PC-3 (cell line): Measurements from ENCODE around the gene EMD. TPM values are rescaled to one million over a fixed set of nuclear protein-coding genes. Genes with fewer than 3 reads are reported as not detected.

Source experiments
- ATAC-seq: fragments of 200-7000 bp; cut with Tn5 transposase; 2 replicates; pipeline ENCODE4 v1.9.1; 2020; ENCODE audit warnings: mild to moderate bottlenecking, moderate library complexity
- BruUV-seq: library from RNA; stranded (reverse); fragments of 400-500 nt; replicated peaks from 2 replicates; lab custom pipeline; 2021; lab: Mats Ljungman, UMichigan
- CTCF ChIA-PET: fragments of 300-600 bp; sonication (Branson Sonifier 250); formaldehyde crosslinking; loops from one replicate; lab custom pipeline; 2022; ENCODE audit warnings: antibody characterized with exemption; lab: Charles Lee
- POLR2A ChIA-PET: fragments of 300-600 bp; sonication (Branson Sonifier 250); formaldehyde crosslinking; loops from one replicate; lab custom pipeline; 2022; ENCODE audit warnings: antibody characterized with exemption; ENCODE audit not compliant: unreplicated experiment; lab: Charles Lee
- DNase-seq: peaks from one replicate; pipeline ENCODE4 v3.0.0-alpha.2; 2015
- H2AFZ ChIP-seq: fragments of 300-600 bp; sonication (generic); 2 replicates; pipeline ENCODE4 v1.6.0; 2016; ENCODE audit warnings: antibody characterized with exemption, low read length
- H3F3A ChIP-seq: fragments of 300-600 bp; sonication (generic); one replicate; pipeline ENCODE4 v1.6.0; 2017; ENCODE audit warnings: antibody characterized with exemption, low read length, control low read depth, mild to moderate bottlenecking; ENCODE audit not compliant: unreplicated experiment
- H3K27ac ChIP-seq: fragments of 300-600 bp; sonication (generic); 2 replicates; pipeline ENCODE4 v1.5.1; 2016; ENCODE audit warnings: mild to moderate bottlenecking, low read length
- H3K27me3 ChIP-seq: fragments of 300-600 bp; sonication (generic); 2 replicates; pipeline ENCODE4 v1.6.1; 2016; ENCODE audit warnings: low read length, mixed read lengths
- H3K36me3 ChIP-seq: fragments of 300-600 bp; sonication (generic); 2 replicates; pipeline ENCODE4 v1.6.1; 2016; ENCODE audit warnings: low read depth, mixed run types, low read length, mixed read lengths
- H3K4me1 ChIP-seq: fragments of 300-600 bp; sonication (generic); 2 replicates; pipeline ENCODE4 v1.5.1; 2016; ENCODE audit warnings: low read length; ENCODE audit not compliant: insufficient read depth
- H3K4me2 ChIP-seq: fragments of 300-600 bp; sonication (generic); 2 replicates; pipeline ENCODE4 v1.6.0; 2016; ENCODE audit warnings: low read length
- H3K4me3 ChIP-seq: fragments of 300-600 bp; sonication (generic); 2 replicates; pipeline ENCODE4 v1.5.1; 2016; ENCODE audit warnings: mild to moderate bottlenecking, low read length, mixed read lengths
- H3K79me2 ChIP-seq: fragments of 300-600 bp; sonication (generic); 2 replicates; pipeline ENCODE4 v1.6.1; 2017; ENCODE audit warnings: low read length, mixed read lengths
- H3K9ac ChIP-seq: fragments of 300-600 bp; sonication (generic); 2 replicates; pipeline ENCODE4 v1.6.0; 2016; ENCODE audit warnings: mild to moderate bottlenecking, low read length
- H3K9me2 ChIP-seq: fragments of 300-600 bp; sonication (generic); replicated peaks from 2 replicates; pipeline ENCODE4 v1.6.1; 2016; ENCODE audit warnings: mixed run types, low read length, mixed read lengths
- H3K9me3 ChIP-seq: fragments of 300-600 bp; sonication (generic); 2 replicates; pipeline ENCODE4 v1.6.1; 2016; ENCODE audit warnings: low read length, mixed read lengths
- H4K20me1 ChIP-seq: fragments of 300-600 bp; sonication (generic); 2 replicates; pipeline ENCODE4 v1.6.1; 2016; ENCODE audit warnings: low read length, mixed read lengths
- EZH2 ChIP-seq: fragments of 300-600 bp; sonication (generic); IDR thresholded peaks from one replicate; pipeline ENCODE4 v1.6.1; 2017; ENCODE audit warnings: antibody characterized with exemption, mild to moderate bottlenecking, low read length; ENCODE audit not compliant: unreplicated experiment
- EZH2phosphoT487 ChIP-seq: fragments of 300-600 bp; sonication (generic); IDR thresholded peaks from 2 replicates; pipeline ENCODE4 v1.6.1; 2018; ENCODE audit warnings: mild to moderate bottlenecking, antibody characterized with exemption, low read length, borderline replicate concordance
- intact Hi-C: fragments of 100-400 bp; cut with micrococcal nuclease; formaldehyde crosslinking; loops from 2 replicates; pipeline ENCODE4 v1.9.0; 2023
- total RNA-seq: library from RNA; depleted of rRNA; stranded (reverse); fragments of >200 nt; gene quantifications from 2 replicates; pipeline ENCODE4 v1.2.3, GENCODE V29; 2014
- TF ChIP-seq, protein P1 (sequence below): fragments of 300-600 bp; sonication (generic); conservative IDR thresholded peaks from 2 replicates; pipeline ENCODE4 v1.5.1; 2017; ENCODE audit warnings: antibody characterized with exemption, low read depth, mild to moderate bottlenecking, low read length

EMD gene
- total RNA-seq, 1 experiment from 2014 or later, result 46.8 TPM

DNA sequence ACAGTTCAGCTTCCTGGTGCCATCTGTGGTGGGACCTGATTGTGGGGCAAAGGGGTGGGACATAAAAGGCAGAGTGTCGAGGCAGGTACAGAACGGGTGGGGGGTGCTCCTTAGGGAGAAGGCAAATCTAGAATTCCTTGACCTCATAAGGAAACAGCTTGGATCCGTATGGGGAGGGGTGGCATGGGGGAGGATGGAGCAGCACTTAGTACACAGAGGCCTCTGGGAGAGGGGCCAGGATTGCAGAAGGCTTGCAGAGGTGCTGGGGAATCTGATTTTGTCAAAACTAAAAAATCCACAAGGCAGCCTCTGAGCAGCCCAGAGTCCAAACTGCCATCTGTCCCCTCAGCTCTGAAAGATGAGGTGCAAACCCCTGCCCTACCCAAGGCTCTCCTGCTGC lies 2.3 kb upstream of the EMD start:
- ATAC-seq (no peak), DNase-seq (no peak)
- intact Hi-C loops, result loop anchor here (10.0 kb wide), 1 partner anchor 402 kb away; the partner anchor contains the start of genes HCFC1 and TMEM187
- Histone ChIP-seq H3K9ac (no peak overlapping the region), H3K36me3 (no peaks in the 10 kb centered on the region; the same call in 1 of the 2 replicates), H3K4me1 (peaks cover 35% of the 10 kb centered on the region), H4K20me1 (peaks cover 5% of the 10 kb centered on the region; the same call in 1 of the 2 replicates), H3K27me3 (no peaks in the 10 kb centered on the region), H3K4me3 (no peak overlapping the region), H2AFZ (no peak overlapping the region), H3K9me3 (no peaks in the 10 kb centered on the region), H3F3A (no peaks in the 10 kb centered on the region), H3K4me2 (no peak overlapping the region), H3K79me2 (peaks cover 59% of the 10 kb centered on the region), H3K27ac (no peak overlapping the region), H3K9me2 (no peaks in the 10 kb centered on the region)
- ChIA-PET POLR2A (no interaction called here), CTCF (no interaction called here)
- BruUV-seq, result no TSS peak
- TF ChIP-seq EZH2 (no peak), EZH2phosphoT487 (no peak)
- TF ChIP-seq, protein P1, sequence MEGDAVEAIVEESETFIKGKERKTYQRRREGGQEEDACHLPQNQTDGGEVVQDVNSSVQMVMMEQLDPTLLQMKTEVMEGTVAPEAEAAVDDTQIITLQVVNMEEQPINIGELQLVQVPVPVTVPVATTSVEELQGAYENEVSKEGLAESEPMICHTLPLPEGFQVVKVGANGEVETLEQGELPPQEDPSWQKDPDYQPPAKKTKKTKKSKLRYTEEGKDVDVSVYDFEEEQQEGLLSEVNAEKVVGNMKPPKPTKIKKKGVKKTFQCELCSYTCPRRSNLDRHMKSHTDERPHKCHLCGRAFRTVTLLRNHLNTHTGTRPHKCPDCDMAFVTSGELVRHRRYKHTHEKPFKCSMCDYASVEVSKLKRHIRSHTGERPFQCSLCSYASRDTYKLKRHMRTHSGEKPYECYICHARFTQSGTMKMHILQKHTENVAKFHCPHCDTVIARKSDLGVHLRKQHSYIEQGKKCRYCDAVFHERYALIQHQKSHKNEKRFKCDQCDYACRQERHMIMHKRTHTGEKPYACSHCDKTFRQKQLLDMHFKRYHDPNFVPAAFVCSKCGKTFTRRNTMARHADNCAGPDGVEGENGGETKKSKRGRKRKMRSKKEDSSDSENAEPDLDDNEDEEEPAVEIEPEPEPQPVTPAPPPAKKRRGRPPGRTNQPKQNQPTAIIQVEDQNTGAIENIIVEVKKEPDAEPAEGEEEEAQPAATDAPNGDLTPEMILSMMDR, result no peak

- POLR2A ChIA-PET, result interaction anchor here (0.5 to 0.6 kb wide), 2 partner anchors 9 to 74 kb away, joined by 3 to 8 read pairs; no protein-coding TSS in a partner anchor
- Histone ChIP-seq H2AFZ (peak overlapping the region; percentile 74), H3F3A (no peaks in the 10 kb centered on the region)
These were observed 866 bp upstream of the EMD start for GRCh38 chrX:154378059-154378798.

More at GRCh38 chrX:154378059-154378798, 866 bp upstream of the EMD start:
- TF ChIP-seq EZH2 (no peak), EZH2phosphoT487 (no peak; the same call in 1 of the 2 replicates)
- TF ChIP-seq, protein P1, result no peak
- ATAC-seq (no peak; the same call in 1 of the 2 replicates), DNase-seq (peak; percentile 45)
- Histone ChIP-seq H3K79me2 (peaks cover 45% of the 10 kb centered on the region), H3K4me1 (peaks cover 24% of the 10 kb centered on the region), H3K9ac (peak overlapping the region; percentile 86), H3K36me3 (no peaks in the 10 kb centered on the region; the same call in 1 of the 2 replicates), H3K9me3 (no peaks in the 10 kb centered on the region), H4K20me1 (peaks cover 5% of the 10 kb centered on the region; the same call in 1 of the 2 replicates), H3K9me2 (no peaks in the 10 kb centered on the region), H3K4me2 (peak overlapping the region; percentile 92), H3K4me3 (peak overlapping the region; percentile 65), H3K27ac (peak overlapping the region; percentile 82), H3K27me3 (no peaks in the 10 kb centered on the region)
- BruUV-seq, result TSS peak; percentile 29
- intact Hi-C loops, result loop anchor here (10.0 kb wide), 1 partner anchor 403 kb away; the partner anchor contains the start of genes HCFC1 and TMEM187
- CTCF ChIA-PET, result no interaction called here
